ENCODE results near the gene CADPS2.

- TF ChIP-seq CTCF (IDR thresholded peaks at IDR 0.05; ENCODE audit: extremely low read depth in 1 of 2, insufficient read depth in 1 of 2, low read depth in 1 of 2, low read length in 2 of 2) (no peak), POLR2AphosphoS5 (IDR thresholded peaks at IDR 0.05; ENCODE audit: insufficient read depth, low read depth, low read length) (no peak), EZH2 (IDR thresholded peaks at IDR 0.05; ENCODE audit: borderline replicate concordance, low read depth, low read length, severe bottlenecking) (peak; percentile 96), FOS (IDR thresholded peaks at IDR 0.05; ENCODE audit: borderline replicate concordance, insufficient read depth, low read length) (no peak), POLR2A (IDR thresholded peaks at IDR 0.05; ENCODE audit: low read depth, low read length) (no peak), GATA2 (IDR thresholded peaks at IDR 0.05; ENCODE audit: insufficient read depth, insufficient read length, low read depth, low read length) (no peak), MYC (IDR thresholded peaks at IDR 0.05; ENCODE audit: low read depth, low read length) (no peak), JUN (IDR thresholded peaks at IDR 0.05; ENCODE audit: borderline replicate concordance, insufficient read depth, insufficient read length, low read depth) (no peak)
- TF ChIP-seq, protein P1, sequence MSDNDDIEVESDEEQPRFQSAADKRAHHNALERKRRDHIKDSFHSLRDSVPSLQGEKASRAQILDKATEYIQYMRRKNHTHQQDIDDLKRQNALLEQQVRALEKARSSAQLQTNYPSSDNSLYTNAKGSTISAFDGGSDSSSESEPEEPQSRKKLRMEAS (IDR thresholded peaks at IDR 0.05; ENCODE audit: insufficient read depth, insufficient read length): no peak
These were observed 575.9 kb downstream of the CADPS2 start for GRCh38 chr7:122310119-122311021.
